HG03342 (cell line): Measurements from ENCODE around the gene SLC12A9.
"Not testable (repeated sequence)": the region's sequence is repeated elsewhere in the genome, so short reads cannot be mapped to it uniquely, and the experiment has no call there.

Source experiments
- ATAC-seq: cut with Tn5 transposase; IDR thresholded peaks from one replicate; pipeline ENCODE4 v1.9.1; 2021; ENCODE audit warnings: mild to moderate bottlenecking, moderate library complexity; ENCODE audit not compliant: unreplicated experiment

The SLC12A9 gene, protein sequence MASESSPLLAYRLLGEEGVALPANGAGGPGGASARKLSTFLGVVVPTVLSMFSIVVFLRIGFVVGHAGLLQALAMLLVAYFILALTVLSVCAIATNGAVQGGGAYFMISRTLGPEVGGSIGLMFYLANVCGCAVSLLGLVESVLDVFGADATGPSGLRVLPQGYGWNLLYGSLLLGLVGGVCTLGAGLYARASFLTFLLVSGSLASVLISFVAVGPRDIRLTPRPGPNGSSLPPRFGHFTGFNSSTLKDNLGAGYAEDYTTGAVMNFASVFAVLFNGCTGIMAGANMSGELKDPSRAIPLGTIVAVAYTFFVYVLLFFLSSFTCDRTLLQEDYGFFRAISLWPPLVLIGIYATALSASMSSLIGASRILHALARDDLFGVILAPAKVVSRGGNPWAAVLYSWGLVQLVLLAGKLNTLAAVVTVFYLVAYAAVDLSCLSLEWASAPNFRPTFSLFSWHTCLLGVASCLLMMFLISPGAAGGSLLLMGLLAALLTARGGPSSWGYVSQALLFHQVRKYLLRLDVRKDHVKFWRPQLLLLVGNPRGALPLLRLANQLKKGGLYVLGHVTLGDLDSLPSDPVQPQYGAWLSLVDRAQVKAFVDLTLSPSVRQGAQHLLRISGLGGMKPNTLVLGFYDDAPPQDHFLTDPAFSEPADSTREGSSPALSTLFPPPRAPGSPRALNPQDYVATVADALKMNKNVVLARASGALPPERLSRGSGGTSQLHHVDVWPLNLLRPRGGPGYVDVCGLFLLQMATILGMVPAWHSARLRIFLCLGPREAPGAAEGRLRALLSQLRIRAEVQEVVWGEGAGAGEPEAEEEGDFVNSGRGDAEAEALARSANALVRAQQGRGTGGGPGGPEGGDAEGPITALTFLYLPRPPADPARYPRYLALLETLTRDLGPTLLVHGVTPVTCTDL

DNA sequence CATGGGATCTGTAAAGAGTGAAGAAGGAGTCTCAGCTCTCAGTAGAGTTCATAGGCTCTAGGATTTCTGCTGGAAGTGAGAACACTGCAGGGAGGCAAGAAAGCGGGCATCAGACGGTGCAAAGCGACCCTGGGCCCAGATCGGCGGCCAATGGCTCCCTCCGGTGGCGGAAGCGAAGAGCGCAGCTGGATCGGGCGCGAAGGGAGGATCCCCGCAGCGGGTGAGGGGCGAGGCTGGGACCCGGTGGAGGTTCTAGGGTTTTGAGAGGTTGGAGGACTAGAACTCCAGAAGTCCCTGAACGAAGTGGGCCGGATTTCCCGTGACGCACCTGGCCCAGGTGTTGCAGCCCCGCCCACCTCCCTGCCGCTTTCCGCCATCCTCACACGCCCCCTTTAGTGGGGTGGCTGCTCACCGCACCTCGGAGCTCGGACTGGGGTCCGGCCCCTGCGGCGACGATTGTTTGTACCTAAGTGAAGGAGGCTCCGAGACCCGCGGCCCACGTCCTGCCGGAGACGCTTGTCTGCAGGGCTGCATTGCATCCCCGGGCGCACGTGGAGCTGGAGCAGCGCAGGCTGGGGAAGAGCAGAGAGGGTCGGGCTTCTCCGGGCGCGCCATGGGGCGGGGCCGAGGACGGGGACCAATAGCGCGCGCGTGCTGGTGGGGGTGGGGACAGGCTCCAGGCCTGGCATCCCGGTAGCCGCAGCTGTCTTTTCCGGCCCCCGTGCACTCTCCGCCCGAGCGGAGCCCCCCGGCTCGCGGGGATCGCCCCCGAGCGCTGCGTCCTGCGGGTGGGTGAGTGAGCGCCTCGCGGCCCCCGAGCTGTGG lies at the start of gene SLC12A9:
SLC12A9 (plus strand) TSS at position 666 of the 825 bp plus-strand sequence. CDS start 1,485 bp downstream, outside the sequence.
- peak; percentile 84 for ATAC-seq

- ATAC-seq = no peak
Observed at GRCh38 chr7:100802951-100803350, 49.6 kb upstream of the SLC12A9 start.

- peak; percentile 97 for ATAC-seq
Observed at GRCh38 chr7:100803398-100804161, 48.9 kb upstream of the SLC12A9 start.

- ATAC-seq = no peak
Observed at GRCh38 chr7:100804681-100805431, 47.7 kb upstream of the SLC12A9 start.

GRCh38 chr7:100806276-100806675 lies 46.2 kb upstream of the SLC12A9 start:
- ATAC-seq = no peak

GRCh38 chr7:100806883-100807282 lies 45.6 kb upstream of the SLC12A9 start:
- ATAC-seq = not testable (repeated sequence)

- no peak for ATAC-seq
Observed at GRCh38 chr7:100808354-100808875, 44.1 kb upstream of the SLC12A9 start.

- ATAC-seq = no peak
Observed at GRCh38 chr7:100811480-100811879, 41.0 kb upstream of the SLC12A9 start.

GRCh38 chr7:100812729-100813128 lies 39.8 kb upstream of the SLC12A9 start:
- ATAC-seq = no peak

DNA sequence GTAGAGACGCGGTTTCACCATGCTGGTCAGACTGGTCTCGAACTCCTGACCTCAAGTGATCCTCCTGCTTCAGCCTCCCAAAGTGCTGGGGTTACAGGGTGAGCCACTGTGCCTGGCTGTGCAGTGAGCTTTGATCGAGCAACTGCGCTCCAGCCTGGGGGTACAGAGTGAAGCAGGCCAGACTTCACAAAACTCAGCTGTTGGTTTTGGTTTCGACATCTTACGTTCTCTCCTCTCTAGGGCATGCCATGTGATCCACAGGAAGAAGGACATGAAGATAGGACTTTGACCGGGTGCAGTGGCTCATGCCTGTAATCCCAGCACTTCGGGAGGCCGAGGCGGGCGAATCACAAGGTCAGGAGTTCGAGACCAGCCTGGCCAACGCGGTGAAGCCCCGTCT lies 36.0 kb upstream of the SLC12A9 start:
- not testable (repeated sequence) for ATAC-seq

GRCh38 chr7:100817097-100817496 lies 35.4 kb upstream of the SLC12A9 start:
- no peak for ATAC-seq

DNA sequence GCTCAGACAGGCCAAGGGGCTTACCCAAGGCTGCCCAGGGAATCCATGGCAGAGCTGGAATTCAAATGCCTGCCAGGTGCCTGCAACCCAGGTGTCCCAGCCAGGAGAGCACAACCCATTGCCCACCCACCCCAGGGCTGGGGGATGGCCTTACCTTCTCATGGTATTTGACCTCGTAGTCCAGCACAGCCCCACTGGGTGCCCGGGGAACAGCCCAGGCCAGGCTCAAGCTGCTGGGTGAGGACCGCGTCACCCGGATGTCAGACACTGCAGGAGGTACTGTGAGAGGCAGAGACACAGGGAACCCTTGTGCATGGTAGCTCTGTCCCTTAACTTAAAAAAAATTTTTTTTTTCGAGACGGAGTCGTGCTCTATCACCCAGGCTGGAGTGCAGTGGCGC lies 34.1 kb upstream of the SLC12A9 start:
- ATAC-seq = no peak

GRCh38 chr7:100818825-100819224 lies 33.7 kb upstream of the SLC12A9 start:
- no peak for ATAC-seq

GRCh38 chr7:100819586-100819985 lies 32.9 kb upstream of the SLC12A9 start:
- ATAC-seq = no peak

DNA sequence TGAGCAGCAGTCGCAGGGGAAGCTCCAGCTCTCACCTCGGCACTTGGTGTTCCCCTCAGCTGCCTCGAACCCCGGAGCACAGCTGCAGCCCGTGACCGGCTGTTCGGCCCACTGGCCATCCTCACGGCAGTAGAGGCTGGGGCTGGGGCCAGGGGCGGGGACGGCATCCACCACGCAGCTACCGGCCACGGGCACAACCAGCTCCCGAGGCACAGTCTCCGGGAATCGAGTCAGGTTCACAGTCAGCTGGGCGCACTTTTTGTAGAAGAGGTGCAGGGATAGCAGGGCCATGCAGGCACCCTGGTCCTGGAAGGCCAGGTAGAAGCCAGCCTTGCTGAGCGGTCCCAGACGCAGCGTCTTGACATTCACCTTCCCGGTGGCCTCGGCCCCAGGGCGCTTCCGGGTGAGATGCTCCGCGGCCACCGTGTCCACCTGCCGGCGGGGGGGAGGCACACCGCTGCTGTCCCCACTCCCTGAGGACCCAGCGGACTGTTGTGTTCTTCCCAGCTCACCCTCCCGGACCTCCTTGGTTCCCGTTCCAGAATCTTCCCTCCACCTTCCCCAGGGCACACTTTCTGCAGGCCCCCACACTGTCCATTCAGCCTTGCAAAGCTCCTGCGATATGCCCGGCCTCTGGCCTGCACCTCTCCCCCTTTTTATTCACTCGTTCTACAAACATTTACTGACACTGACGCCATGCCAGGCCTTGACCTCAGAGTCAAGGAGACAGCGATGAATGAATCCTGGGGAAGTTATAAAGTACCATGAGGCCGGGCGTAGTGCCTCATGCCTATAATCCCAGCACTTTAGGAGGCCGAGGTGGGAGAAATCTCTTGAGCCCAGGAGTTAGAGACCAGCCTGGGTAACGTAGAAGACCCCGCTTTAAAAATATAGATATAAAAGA lies 30.0 kb upstream of the SLC12A9 start:
- ATAC-seq = no peak

GRCh38 chr7:100823140-100823525 lies 29.4 kb upstream of the SLC12A9 start:
- no peak for ATAC-seq

DNA sequence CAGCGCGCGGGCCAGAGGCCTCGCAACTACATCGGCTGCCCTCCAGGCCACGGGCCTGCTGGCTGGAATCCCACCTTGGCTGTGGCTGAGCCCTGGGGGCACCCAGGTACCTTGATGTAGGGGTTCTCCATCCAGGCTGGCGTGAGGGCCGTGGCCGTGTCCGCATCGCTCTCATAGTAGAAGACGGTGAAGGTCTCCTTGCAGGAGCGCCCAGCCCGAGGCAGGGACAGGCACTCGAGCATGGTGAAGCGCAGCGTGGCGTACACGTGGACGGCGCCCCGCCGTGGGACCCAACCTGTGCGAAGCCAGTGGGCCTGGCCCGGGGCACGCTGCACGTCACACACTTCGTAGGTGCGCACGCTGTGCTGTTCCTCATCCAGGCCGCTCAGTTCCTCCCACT lies 29.0 kb upstream of the SLC12A9 start:
- no peak for ATAC-seq
